HepG2 (cell line): ENCODE measurements around the gene HHATL. TPM values are rescaled to one million over a fixed set of nuclear protein-coding genes. Genes with fewer than 3 reads are reported as not detected.

Experiments
- ATAC-seq: fragments of 200-7000 bp; cut with Tn5 transposase; 3 replicates; pipeline ENCODE4 v1.9.1; 2020; ENCODE audit warnings: mild to moderate bottlenecking, moderate library complexity
- BruUV-seq: library from RNA; stranded (reverse); fragments of 400-500 nt; replicated peaks from 2 replicates; lab custom pipeline; 2021; lab: Mats Ljungman, UMichigan
- CTCF ChIA-PET: fragments of 300-600 bp; formaldehyde crosslinking; extraction: SDS; loops from one replicate; lab custom pipeline; 2021; ENCODE audit warnings: low total read pairs, inconsistent platforms, low intra/inter-chr PET ratio; lab: Yijun Ruan, JAX
- POLR2A ChIA-PET: fragments of 350-600 bp; sonication (Branson Sonifier 250); formaldehyde crosslinking; loops from one replicate; lab custom pipeline; 2020; ENCODE audit warnings: antibody characterized with exemption, inconsistent platforms; lab: Yijun Ruan, JAX
- DNase-seq: peaks from one replicate; pipeline ENCODE4 v3.0.0-alpha.2; 2015; ENCODE audit warnings: low spot score
- FAIRE-seq: peaks from 3 replicates; lab custom pipeline; 2011; peaks lifted over from hg19 to GRCh38; lab: Jason Lieb, UNC
- H2AFZ ChIP-seq: one replicate; pipeline ENCODE4 v1.6.1; 2011; ENCODE audit warnings: low read length, inconsistent platforms
- H3K27ac ChIP-seq: fragments of 300-600 bp; 3 replicates; pipeline ENCODE4 v1.8.0; 2011; ENCODE audit warnings: mixed run types, mild to moderate bottlenecking, mixed read lengths, low read length, inconsistent platforms; ENCODE audit not compliant: insufficient read depth; ENCODE audit errors: extremely low read length
- H3K27me3 ChIP-seq, 2 experiments: fragments of 200-600 bp in 1 of 2; 2 replicates in 1 of 2; 3 replicates in 1 of 2; pipeline versions ENCODE4 v1.6.0 to v1.8.0; 2011; ENCODE audit warnings: low read length in 2 of 2, mild to moderate bottlenecking in 2 of 2, moderate library complexity in 2 of 2, inconsistent platforms in 1 of 2; ENCODE audit not compliant: insufficient read depth in 2 of 2, control insufficient read depth in 1 of 2
- H3K36me3 ChIP-seq, 2 experiments: fragments of 200-600 bp in 1 of 2; replicated peaks in 1 of 2; 2 replicates in 1 of 2; 3 replicates in 1 of 2; pipeline versions ENCODE4 v1.5.1 to v1.8.0; 2011; ENCODE audit warnings: low read length in 2 of 2, inconsistent platforms in 1 of 2; ENCODE audit not compliant: insufficient read depth in 2 of 2, control insufficient read depth in 1 of 2
- H3K4me1 ChIP-seq: 2 replicates; pipeline ENCODE4 v1.5.1; 2012; ENCODE audit warnings: low read length, inconsistent platforms; ENCODE audit not compliant: insufficient read depth
- H3K4me2 ChIP-seq: 2 replicates; pipeline ENCODE4 v1.6.0; 2011; ENCODE audit warnings: low read depth, low read length, inconsistent platforms
- H3K4me3 ChIP-seq, 3 experiments: fragments of 200-600 bp in 1 of 3; sonication (generic), shearing (Covaris generic) in 1 of 3; replicated peaks in 1 of 3; 2 replicates each; pipeline ENCODE4 v1.5.1; 2011 to 2016; ENCODE audit warnings: low read length in 3 of 3, inconsistent platforms in 2 of 3, low read depth in 2 of 3, mild to moderate bottlenecking in 2 of 3, control low read depth in 1 of 3, mixed read lengths in 1 of 3; ENCODE audit not compliant: insufficient read depth in 1 of 3
- H3K79me2 ChIP-seq: one replicate; pipeline ENCODE4 v1.6.1; 2011; ENCODE audit warnings: low read length, inconsistent platforms; ENCODE audit not compliant: insufficient read depth
- H3K9ac ChIP-seq: 2 replicates; pipeline ENCODE4 v1.6.0; 2011; ENCODE audit warnings: mild to moderate bottlenecking, low read depth, low read length, inconsistent platforms; ENCODE audit not compliant: insufficient read depth
- H3K9me3 ChIP-seq: 2 replicates; pipeline ENCODE4 v1.5.1; 2012; ENCODE audit warnings: mild to moderate bottlenecking, low read length
- H4K20me1 ChIP-seq: 2 replicates; pipeline ENCODE4 v1.6.0; 2011; ENCODE audit warnings: inconsistent platforms, mild to moderate bottlenecking, low read length, moderate library complexity; ENCODE audit not compliant: insufficient read depth
- CREB1 ChIP-seq, 2 experiments: fragments of 450-650 bp in 1 of 2; IDR thresholded peaks; 2 replicates each; pipeline ENCODE4 v1.6.1; 2016 to 2017; ENCODE audit warnings: control low read depth in 1 of 2, mild to moderate bottlenecking in 1 of 2, missing compliant biosample characterization in 1 of 2, missing genetic modification characterization in 1 of 2
- KAT2B ChIP-seq: fragments of 150-350 bp; IDR thresholded peaks from 2 replicates; pipeline ENCODE4 v1.6.1; 2014; ENCODE audit warnings: low read depth, low read length, borderline replicate concordance
- MXI1 ChIP-seq: IDR thresholded peaks from 3 replicates; pipeline ENCODE4 v1.6.1; 2012; ENCODE audit warnings: low read depth, low read length, inconsistent platforms, borderline replicate concordance
- NFKB2 ChIP-seq: sonication (generic); formaldehyde crosslinking; IDR thresholded peaks from 2 replicates; pipeline ENCODE4 v1.4.0; 2020; ENCODE audit warnings: missing genetic modification reagents, borderline replicate concordance
- SNAPC4 ChIP-seq: sonication (generic); formaldehyde crosslinking; IDR thresholded peaks from 2 replicates; pipeline ENCODE4 v1.4.0; 2020; ENCODE audit warnings: mild to moderate bottlenecking, missing genetic modification reagents
- ZBTB14 ChIP-seq: sonication (generic); formaldehyde crosslinking; IDR thresholded peaks from 2 replicates; pipeline ENCODE4 v1.4.0; 2020; ENCODE audit warnings: missing genetic modification reagents
- WGBS: methylation state at CpG from one replicate; pipeline ENCODE4 v1.1.6; 2017; ENCODE audit warnings: low lambda C conversion rate; 5-methylcytosine and 5-hydroxymethylcytosine counted together
- in situ Hi-C: cut with HindIII; loops from 2 replicates; pipeline ENCODE4 v1.10.0; 2017; ENCODE audit warnings: low pct_unique_long_range_greater_than_20kb; ENCODE audit not compliant: extremely low pct_ligation_motif_present
- intact Hi-C: fragments of 100-400 bp; cut with micrococcal nuclease; formaldehyde crosslinking; loops from one replicate; pipeline ENCODE4 v1.10.0; 2022; ENCODE audit not compliant: unreplicated experiment
- polyA plus RNA-seq, 8 experiments: library from polyadenylated mRNA; depleted of rRNA in 3 of 8; stranded (reverse) in 7 of 8; unstranded in 1 of 8; fragments of >200 nt; fragmentation: Illumina TruSeq in 4 of 8; extraction: Trizol in 4 of 8; gene quantifications; 2 replicates each; pipeline versions ENCODE4 v1.2.1 to v1.2.3, GENCODE V29; 2011 to 2016; ENCODE audit warnings: low read depth in 4 of 8, missing spikeins in 1 of 8, mixed read lengths in 1 of 8; ENCODE audit not compliant: insufficient read depth in 1 of 8
- total RNA-seq, 5 experiments: library from RNA; depleted of rRNA; stranded (reverse); fragments of >200 nt; fragmentation: Illumina TruSeq; extraction: Trizol; gene quantifications; 2 replicates each; pipeline ENCODE4 v1.2.3, GENCODE V29; 2016; ENCODE audit warnings: low read depth in 1 of 5

Gene HHATL
- total and polyA plus RNA-seq, 2 of the 13 experiments (the other 11 are each of a cell fraction or from before 2014, with no cell fraction given), result 0.26 TPM; not detected in 1

DNA sequence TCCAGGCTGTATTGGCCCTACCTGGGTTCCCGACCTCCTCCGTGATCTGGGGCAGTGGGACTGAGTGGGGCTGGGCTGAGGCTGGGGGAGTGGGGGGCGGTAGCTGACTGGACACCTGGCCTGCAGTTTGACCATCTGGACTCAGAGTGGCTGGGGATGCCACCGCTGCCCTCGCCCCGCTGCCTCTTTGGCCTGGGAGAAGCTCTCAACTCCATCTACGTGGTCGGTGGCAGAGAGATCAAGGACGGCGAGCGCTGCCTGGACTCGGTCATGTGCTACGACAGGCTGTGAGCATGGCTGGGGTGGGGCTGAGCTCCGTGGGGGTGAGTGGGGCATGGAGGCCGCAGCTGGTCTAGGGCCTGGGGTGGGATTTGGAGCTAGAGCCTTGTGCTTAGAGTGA lies 14.6 kb downstream of the HHATL start:
- FAIRE-seq (no peak), DNase-seq (no peak), ATAC-seq (no peak)
- no peaks in the 10 kb centered on the region for H3K9me3 ChIP-seq
- no peaks in the 10 kb centered on the region for H4K20me1 ChIP-seq
- no peak overlapping the region for H3K27ac ChIP-seq
- intact Hi-C loops (no loop called here), in situ Hi-C loops (no loop called here)
- TF ChIP-seq CREB1 (IDR thresholded peaks at IDR 0.05), result no peak
- TF ChIP-seq CREB1 (CRISPR knock-in tag; IDR thresholded peaks at IDR 0.05), result no peak
- no peak for TF ChIP-seq SNAPC4 (CRISPR knock-in tag)
- TF ChIP-seq MXI1, result no peak
- no peak for TF ChIP-seq ZBTB14 (CRISPR knock-in tag)
- TF ChIP-seq KAT2B, result no peak
- no peak for TF ChIP-seq NFKB2
- CTCF ChIA-PET, result no interaction called here
- WGBS, result 51% methylated on average over 9 of the region's 15 CpGs
- BruUV-seq, result no TSS peak
- POLR2A ChIA-PET, result no interaction called here
- H3K79me2 ChIP-seq, result no peaks in the 10 kb centered on the region
- H3K27me3 ChIP-seq, result peaks cover 2 to 54% of the 10 kb centered on the region in 2 experiments; a peak in 3 of 5 replicates
- H3K4me3 ChIP-seq, result no peak overlapping the region
- no peak overlapping the region for H2AFZ ChIP-seq
- H3K36me3 ChIP-seq, result no peaks in the 10 kb centered on the region
- no peak overlapping the region for H3K4me2 ChIP-seq
- peaks cover 5% of the 10 kb centered on the region; the same call in 1 of the 2 replicates for H3K4me1 ChIP-seq
- no peak overlapping the region for H3K9ac ChIP-seq
